Body of pancreas (tissue), 4 donors: ENCODE data around the gene PPFIA1.

ENCODE experiments used
- POLR2A ChIP-seq, 3 donors: fragments of 450-650 bp; IDR thresholded peaks; one replicate each; pipeline ENCODE4 v1.6.1; 2016; ENCODE audit warnings: antibody characterized with exemption in 3 of 3, mild to moderate bottlenecking in 2 of 3
- TF ChIP-seq, protein P1 (sequence below), 7 experiments: fragments of 450-650 bp in 4 of 7; fragments of 200-600 bp in 3 of 7; sonication (generic) in 3 of 7; IDR thresholded peaks; one replicate each; pipeline ENCODE4 v1.5.1; 2016 to 2019; ENCODE audit warnings: antibody characterized with exemption in 7 of 7

GRCh38 chr11:70352100-70352499, 81.6 kb downstream of the PPFIA1 start:
- TF ChIP-seq, protein P1, sequence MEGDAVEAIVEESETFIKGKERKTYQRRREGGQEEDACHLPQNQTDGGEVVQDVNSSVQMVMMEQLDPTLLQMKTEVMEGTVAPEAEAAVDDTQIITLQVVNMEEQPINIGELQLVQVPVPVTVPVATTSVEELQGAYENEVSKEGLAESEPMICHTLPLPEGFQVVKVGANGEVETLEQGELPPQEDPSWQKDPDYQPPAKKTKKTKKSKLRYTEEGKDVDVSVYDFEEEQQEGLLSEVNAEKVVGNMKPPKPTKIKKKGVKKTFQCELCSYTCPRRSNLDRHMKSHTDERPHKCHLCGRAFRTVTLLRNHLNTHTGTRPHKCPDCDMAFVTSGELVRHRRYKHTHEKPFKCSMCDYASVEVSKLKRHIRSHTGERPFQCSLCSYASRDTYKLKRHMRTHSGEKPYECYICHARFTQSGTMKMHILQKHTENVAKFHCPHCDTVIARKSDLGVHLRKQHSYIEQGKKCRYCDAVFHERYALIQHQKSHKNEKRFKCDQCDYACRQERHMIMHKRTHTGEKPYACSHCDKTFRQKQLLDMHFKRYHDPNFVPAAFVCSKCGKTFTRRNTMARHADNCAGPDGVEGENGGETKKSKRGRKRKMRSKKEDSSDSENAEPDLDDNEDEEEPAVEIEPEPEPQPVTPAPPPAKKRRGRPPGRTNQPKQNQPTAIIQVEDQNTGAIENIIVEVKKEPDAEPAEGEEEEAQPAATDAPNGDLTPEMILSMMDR (IDR thresholded peaks at IDR 0.05), result no peak
- no peak for TF ChIP-seq POLR2A (IDR thresholded peaks at IDR 0.05)
